IMR-90 (cell line): ENCODE data around the gene PELI3. TPM values are rescaled to one million over a fixed set of nuclear protein-coding genes. Genes with fewer than 3 reads are reported as not detected.
A peak's percentile ranks its signal among the peaks of the same experiment; 100 is the strongest.

Source experiments
- ATAC-seq: fragments of 200-7000 bp; cut with Tn5 transposase; 2 replicates; pipeline ENCODE4 v1.9.1; 2020; ENCODE audit warnings: low read depth, mild to moderate bottlenecking, moderate library complexity
- BruUV-seq: library from RNA; stranded (reverse); fragments of 400-500 nt; replicated peaks from 2 replicates; lab custom pipeline; 2021; lab: Mats Ljungman, UMichigan
- CTCF ChIA-PET: fragments of 300-600 bp; formaldehyde crosslinking; extraction: SDS; loops from one replicate; lab custom pipeline; 2021; ENCODE audit warnings: antibody characterized with exemption; lab: Yijun Ruan, JAX
- POLR2A ChIA-PET: fragments of 300-600 bp; sonication (Branson Sonifier 250); formaldehyde crosslinking; loops from one replicate; lab custom pipeline; 2022; ENCODE audit warnings: antibody characterized with exemption; ENCODE audit not compliant: unreplicated experiment; lab: Charles Lee
- DNase-seq: peaks from one replicate; pipeline ENCODE4 v3.0.0; 2013
- H2AFZ ChIP-seq: replicated peaks from 2 replicates; pipeline ENCODE3; 2013; ENCODE audit warnings: low read length, mild to moderate bottlenecking; ENCODE audit not compliant: poor library complexity
- H2AK5ac ChIP-seq: 2 replicates; pipeline ENCODE4 v1.6.1; 2013; ENCODE audit warnings: low read depth, low read length, inconsistent platforms
- H2AK9ac ChIP-seq: replicated peaks from 2 replicates; pipeline ENCODE3; 2013; ENCODE audit warnings: mild to moderate bottlenecking, low read depth, low read length, moderate library complexity; ENCODE audit not compliant: poor library complexity
- H2BK120ac ChIP-seq: 2 replicates; pipeline ENCODE4 v1.6.1; 2013; ENCODE audit warnings: low read depth, low read length, inconsistent platforms
- H2BK15ac ChIP-seq: 3 replicates; pipeline ENCODE4 v1.6.1; 2013; ENCODE audit warnings: low read depth, low read length, inconsistent platforms
- H2BK20ac ChIP-seq: 2 replicates; pipeline ENCODE4 v1.6.1; 2013; ENCODE audit warnings: low read depth, mild to moderate bottlenecking, inconsistent platforms, low read length, moderate library complexity
- H2BK5ac ChIP-seq: 2 replicates; pipeline ENCODE4 v1.6.1; 2013; ENCODE audit warnings: mild to moderate bottlenecking, low read depth, low read length, inconsistent platforms; ENCODE audit not compliant: poor library complexity, severe bottlenecking
- H3K14ac ChIP-seq: replicated peaks from 2 replicates; pipeline ENCODE4 v1.6.1; 2013; ENCODE audit warnings: low read depth, low read length, inconsistent platforms
- H3K18ac ChIP-seq: 2 replicates; pipeline ENCODE4 v1.6.1; 2013; ENCODE audit warnings: low read depth, low read length, control low read depth
- H3K23ac ChIP-seq: 2 replicates; pipeline ENCODE4 v1.6.1; 2013; ENCODE audit warnings: low read depth, low read length, inconsistent platforms
- H3K27ac ChIP-seq: 2 replicates; pipeline ENCODE4 v1.5.1; 2013; ENCODE audit warnings: mild to moderate bottlenecking, control low read depth, low read length; ENCODE audit not compliant: insufficient read depth
- H3K27me3 ChIP-seq: 2 replicates; pipeline ENCODE4 v1.6.1; 2013; ENCODE audit warnings: low read length; ENCODE audit not compliant: control insufficient read depth, insufficient read depth
- H3K36me3 ChIP-seq: 2 replicates; pipeline ENCODE4 v1.6.1; 2013; ENCODE audit warnings: low read length, mixed read lengths; ENCODE audit not compliant: control insufficient read depth, insufficient read depth
- H3K4ac ChIP-seq: 2 replicates; pipeline ENCODE4 v1.6.1; 2013; ENCODE audit warnings: low read depth, low read length, inconsistent platforms
- H3K4me1 ChIP-seq: 2 replicates; pipeline ENCODE4 v1.6.1; 2013; ENCODE audit warnings: low read length, mixed read lengths; ENCODE audit not compliant: control insufficient read depth, insufficient read depth
- H3K4me2 ChIP-seq: 2 replicates; pipeline ENCODE4 v1.6.1; 2013; ENCODE audit warnings: low read depth, mild to moderate bottlenecking, control low read depth, low read length, moderate library complexity
- H3K4me3 ChIP-seq: 2 replicates; pipeline ENCODE4 v1.5.1; 2013; ENCODE audit warnings: low read depth, mild to moderate bottlenecking, control low read depth, low read length, moderate library complexity; ENCODE audit not compliant: insufficient read depth
- H3K56ac ChIP-seq: 2 replicates; pipeline ENCODE4 v1.6.1; 2013; ENCODE audit warnings: low read length, inconsistent platforms; ENCODE audit not compliant: insufficient read depth; ENCODE audit errors: extremely low read depth
- H3K79me1 ChIP-seq, 2 experiments: 2 replicates each; pipeline ENCODE4 v1.6.1; 2013; ENCODE audit warnings: low read length in 2 of 2, inconsistent platforms in 1 of 2, low read depth in 1 of 2
- H3K9ac ChIP-seq: 2 replicates; pipeline ENCODE4 v1.6.1; 2013; ENCODE audit warnings: low read depth, low read length, control low read depth
- H3K9me1 ChIP-seq: 2 replicates; pipeline ENCODE4 v1.6.1; 2013; ENCODE audit warnings: low read length, inconsistent platforms; ENCODE audit not compliant: insufficient read depth
- H3K9me3 ChIP-seq: 2 replicates; pipeline ENCODE4 v1.6.1; 2013; ENCODE audit warnings: low read length; ENCODE audit not compliant: control insufficient read depth, insufficient read depth
- H4K20me1 ChIP-seq: 2 replicates; pipeline ENCODE4 v1.6.1; 2013; ENCODE audit warnings: low read length, inconsistent platforms; ENCODE audit not compliant: insufficient read depth
- H4K5ac ChIP-seq: 2 replicates; pipeline ENCODE4 v1.6.1; 2013; ENCODE audit warnings: mild to moderate bottlenecking, low read depth, low read length, control low read depth
- H4K8ac ChIP-seq, 2 experiments: 2 replicates each; pipeline ENCODE4 v1.6.1; 2013; ENCODE audit warnings: low read depth in 2 of 2, low read length in 2 of 2, control low read depth in 1 of 2, inconsistent platforms in 1 of 2
- H4K91ac ChIP-seq: 2 replicates; pipeline ENCODE4 v1.6.1; 2013; ENCODE audit warnings: low read depth, low read length, inconsistent platforms; ENCODE audit not compliant: insufficient read depth
- CHD1 ChIP-seq: IDR thresholded peaks from 2 replicates; pipeline ENCODE4 v1.6.1; 2012; ENCODE audit warnings: low read depth, low read length, improper control_type of control experiment
- MXI1 ChIP-seq: IDR thresholded peaks from 2 replicates; pipeline ENCODE4 v1.6.1; 2012; ENCODE audit warnings: low read depth, mild to moderate bottlenecking, low read length, moderate library complexity, borderline replicate concordance
- RAD21 ChIP-seq: IDR thresholded peaks from 2 replicates; pipeline ENCODE4 v1.6.1; 2012; ENCODE audit warnings: low read length, improper control_type of control experiment
- RFX5 ChIP-seq: IDR thresholded peaks from 2 replicates; pipeline ENCODE4 v1.8.0; 2012; ENCODE audit warnings: low read depth, mild to moderate bottlenecking, low read length, moderate library complexity
- WGBS, 2 experiments: methylation state at CpG; one replicate each; pipeline versions ENCODE4 v1.1.5 to v1.1.7; 2013; ENCODE audit warnings: missing lambda C conversion rate in 2 of 2; ENCODE audit not compliant: insufficient read length in 1 of 2; ENCODE audit errors: extremely low coverage in 2 of 2; 5-methylcytosine and 5-hydroxymethylcytosine counted together
- dilution Hi-C: fragments of 300-500 bp; cut with HindIII; formaldehyde crosslinking; loops from one replicate; pipeline ENCODE4 v1.14.3; 2018; ENCODE audit warnings: low sequenced_read_pairs; ENCODE audit not compliant: unreplicated experiment
- in situ Hi-C: fragments of 300-500 bp; cut with MboI; formaldehyde crosslinking; loops from 3 replicates; pipeline ENCODE4 v1.14.3; 2019; ENCODE audit warnings: low sequenced_read_pairs, inconsistent platforms, mixed read lengths
- intact Hi-C: fragments of 100-400 bp; cut with micrococcal nuclease; formaldehyde crosslinking; loops from 2 replicates; pipeline ENCODE4 v1.10.0; 2022
- polyA plus RNA-seq, 3 experiments: library from polyadenylated mRNA; depleted of rRNA; stranded (reverse); fragments of >200 nt; gene quantifications; 2 replicates each; pipeline ENCODE4 v1.2.3, GENCODE V29; 2012; ENCODE audit warnings: low replicate concordance in 1 of 3
- total RNA-seq: library from RNA; depleted of rRNA; stranded (reverse); fragments of >200 nt; gene quantifications from 2 replicates; pipeline ENCODE4 v1.2.3, GENCODE V29; 2012
- TF ChIP-seq, protein P1 (sequence below): fragments of 150-350 bp; IDR thresholded peaks from 2 replicates; pipeline ENCODE4 v1.6.1; 2017; ENCODE audit warnings: mild to moderate bottlenecking, antibody characterized with exemption, low read length, low read depth

PELI3 gene
- total and polyA plus RNA-seq, 2 of the 4 experiments (the other 2 are of a cell fraction), result 5.0 to 6.3 TPM

DNA sequence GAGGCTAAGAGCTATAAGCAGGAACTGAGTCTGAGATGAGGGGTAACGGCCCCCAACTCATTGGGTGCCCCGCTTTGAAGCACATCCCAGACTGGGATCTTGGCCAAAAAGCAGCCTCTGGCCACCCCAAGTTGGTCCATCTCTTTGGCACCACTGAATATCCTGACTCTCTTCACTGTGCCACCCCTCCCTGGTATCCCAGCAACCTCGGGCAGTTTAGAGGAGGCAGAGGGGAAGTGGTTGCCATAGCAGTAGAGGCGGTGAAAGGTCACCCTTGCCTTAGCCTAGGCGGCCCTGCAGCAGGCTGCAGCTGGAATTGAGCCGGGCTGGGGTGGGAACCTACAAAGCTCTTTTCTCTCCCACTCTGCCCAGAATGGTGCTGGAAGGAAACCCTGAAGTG is 1.1 kb downstream of the PELI3 start:
- peak overlapping the region; percentile 61 for H3K4ac ChIP-seq
- H3K14ac ChIP-seq, result peak overlapping the region; percentile 78
- BruUV-seq, result no TSS peak
- no peak for ATAC-seq
- peak overlapping the region; percentile 53; the same call in 1 of the 2 replicates for H2AK5ac ChIP-seq
- TF ChIP-seq, protein P1, sequence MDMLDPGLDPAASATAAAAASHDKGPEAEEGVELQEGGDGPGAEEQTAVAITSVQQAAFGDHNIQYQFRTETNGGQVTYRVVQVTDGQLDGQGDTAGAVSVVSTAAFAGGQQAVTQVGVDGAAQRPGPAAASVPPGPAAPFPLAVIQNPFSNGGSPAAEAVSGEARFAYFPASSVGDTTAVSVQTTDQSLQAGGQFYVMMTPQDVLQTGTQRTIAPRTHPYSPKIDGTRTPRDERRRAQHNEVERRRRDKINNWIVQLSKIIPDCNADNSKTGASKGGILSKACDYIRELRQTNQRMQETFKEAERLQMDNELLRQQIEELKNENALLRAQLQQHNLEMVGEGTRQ, result no peak
- TF ChIP-seq RFX5 (no peak), RAD21 (no peak), MXI1 (no peak), CHD1 (no peak)
- no peaks in the 10 kb centered on the region for H3K9me3 ChIP-seq
- in situ Hi-C loops, result no loop called here
- no CpG with 5 or more reads among the region's 6 CpGs for WGBS, 2 experiments
- peaks cover 8% of the 10 kb centered on the region; the same call in 1 of the 2 replicates for H3K4me1 ChIP-seq
- peak overlapping the region; percentile 96 for H2AK9ac ChIP-seq
- no peak overlapping the region for H3K27ac ChIP-seq
- ChIA-PET POLR2A (no interaction called here), CTCF (no interaction called here)
- intact Hi-C loops, result no loop called here
- peaks cover 20 to 27% of the 10 kb centered on the region in 2 experiments for H3K79me1 ChIP-seq
- H2AFZ ChIP-seq, result peak overlapping the region; percentile 95
- no peak for DNase-seq
- no peaks in the 10 kb centered on the region; the same call in 1 of the 2 replicates for H4K20me1 ChIP-seq
- H2BK120ac ChIP-seq, result no peak overlapping the region
- H2BK20ac ChIP-seq, result no peak overlapping the region
- H3K4me2 ChIP-seq, result peak overlapping the region; percentile 92
- no peak overlapping the region for H3K18ac ChIP-seq
- H3K9me1 ChIP-seq, result peaks cover 8% of the 10 kb centered on the region
- no peak overlapping the region for H4K5ac ChIP-seq
- dilution Hi-C loops, result no loop called here
- H3K36me3 ChIP-seq, result peaks cover 14% of the 10 kb centered on the region
- H2BK5ac ChIP-seq, result no peak overlapping the region
- no peak overlapping the region for H4K91ac ChIP-seq
- peak overlapping the region in 1 of 2 experiments; percentile 51; a peak in 2 of 4 replicates for H4K8ac ChIP-seq
- H3K23ac ChIP-seq, result peak overlapping the region; percentile 87
- peak overlapping the region; percentile 56 for H3K9ac ChIP-seq
- no peaks in the 10 kb centered on the region for H3K27me3 ChIP-seq
- peak overlapping the region; percentile 67 for H3K4me3 ChIP-seq
- H3K56ac ChIP-seq, result no peak overlapping the region
- H2BK15ac ChIP-seq, result no peak overlapping the region
